Measurements from ENCODE around the gene AUTS2.

- no peak for TF ChIP-seq POLR2AphosphoS5 (IDR thresholded peaks at IDR 0.05; ENCODE audit: low read depth, low read length)
- no peak for TF ChIP-seq POLR2A (IDR thresholded peaks at IDR 0.05; ENCODE audit: low read depth, low read length)
- TF ChIP-seq POU2F2 (IDR thresholded peaks at IDR 0.05; ENCODE audit: low read depth, low read length) = no peak
Observed at GRCh38 chr7:70539205-70539604, 940.9 kb downstream of the AUTS2 start.

All from GM12891 (cell line).